DOHH2 (cell line): ENCODE measurements around the gene FGD6.

Source experiments
- H3F3A ChIP-seq: fragments of 200-600 bp; sonication (generic), shearing (Covaris generic); 2 replicates; pipeline ENCODE4 v1.6.0; 2016; ENCODE audit warnings: antibody characterized with exemption, mild to moderate bottlenecking; ENCODE audit not compliant: control insufficient read depth, insufficient read depth
- H3K27ac ChIP-seq: fragments of 200-600 bp; sonication (generic); 2 replicates; pipeline ENCODE4 v1.5.1; 2014; ENCODE audit warnings: low read depth, mild to moderate bottlenecking, low read length, moderate library complexity
- H3K27me3 ChIP-seq: fragments of 200-600 bp; sonication (generic); 2 replicates; pipeline ENCODE4 v1.6.1; 2014; ENCODE audit warnings: mild to moderate bottlenecking, low read length, mixed read lengths; ENCODE audit not compliant: control insufficient read depth
- H3K36me3 ChIP-seq: fragments of 200-600 bp; sonication (generic); 2 replicates; pipeline ENCODE4 v1.6.1; 2014; ENCODE audit warnings: mild to moderate bottlenecking, low read length, moderate library complexity, mixed read lengths; ENCODE audit not compliant: control insufficient read depth
- H3K4me1 ChIP-seq: fragments of 200-600 bp; sonication (generic); 2 replicates; pipeline ENCODE4 v1.6.1; 2014; ENCODE audit warnings: mild to moderate bottlenecking, low read length, mixed read lengths; ENCODE audit not compliant: control insufficient read depth
- H3K4me2 ChIP-seq: fragments of 200-600 bp; sonication (generic); 2 replicates; pipeline ENCODE4 v1.6.0; 2014; ENCODE audit warnings: mild to moderate bottlenecking, low read length, moderate library complexity
- H3K4me3 ChIP-seq: fragments of 200-600 bp; sonication (generic); 2 replicates; pipeline ENCODE4 v1.5.1; 2014; ENCODE audit warnings: mild to moderate bottlenecking, low read length, mixed read lengths
- H3K79me2 ChIP-seq: fragments of 200-600 bp; sonication (generic); 2 replicates; pipeline ENCODE4 v1.6.1; 2014; ENCODE audit warnings: mild to moderate bottlenecking, low read length, mixed read lengths; ENCODE audit not compliant: control insufficient read depth
- H3K9me2 ChIP-seq: fragments of 200-600 bp; sonication (generic); replicated peaks from 2 replicates; pipeline ENCODE4 v1.6.1; 2014; ENCODE audit warnings: mild to moderate bottlenecking, low read length, mixed read lengths; ENCODE audit not compliant: control insufficient read depth
- H3K9me3 ChIP-seq: fragments of 200-600 bp; sonication (generic); 2 replicates; pipeline ENCODE4 v1.6.1; 2014; ENCODE audit warnings: antibody characterized with exemption, low read length, mixed read lengths; ENCODE audit not compliant: control insufficient read depth, insufficient read depth
- H4K20me1 ChIP-seq: fragments of 200-600 bp; sonication (generic); 2 replicates; pipeline ENCODE4 v1.6.0; 2014; ENCODE audit warnings: low read depth, mild to moderate bottlenecking, antibody characterized with exemption, low read length, moderate library complexity; ENCODE audit not compliant: control insufficient read depth, insufficient read depth
- CTCF ChIP-seq: fragments of 200-600 bp; sonication (generic); IDR thresholded peaks from one replicate; pipeline ENCODE4 v1.5.1; 2014; ENCODE audit warnings: antibody characterized with exemption, mild to moderate bottlenecking, low read depth, low read length; ENCODE audit not compliant: poor library complexity, severe bottlenecking
- EZH2phosphoT487 ChIP-seq: fragments of 200-600 bp; sonication (generic); IDR thresholded peaks from 2 replicates; pipeline ENCODE4 v1.6.1; 2017; ENCODE audit warnings: borderline replicate concordance, mild to moderate bottlenecking, antibody characterized with exemption, low read length, moderate library complexity, mixed read lengths

Gene FGD6

GRCh38 chr12:95195122-95195521, 22.1 kb downstream of the FGD6 start:
- peaks cover 81% of the 10 kb centered on the region for H3K4me1 ChIP-seq
- no peak overlapping the region for H3K27ac ChIP-seq
- H4K20me1 ChIP-seq: no peaks in the 10 kb centered on the region
- H3K79me2 ChIP-seq: peaks cover 91% of the 10 kb centered on the region
- TF ChIP-seq EZH2phosphoT487 (no peak), CTCF (no peak)
- no peak overlapping the region for H3K4me3 ChIP-seq
- peaks cover 51% of the 10 kb centered on the region for H3K36me3 ChIP-seq
- H3F3A ChIP-seq: peaks cover 28% of the 10 kb centered on the region
- H3K9me2 ChIP-seq: no peaks in the 10 kb centered on the region
- H3K4me2 ChIP-seq: no peak overlapping the region
- no peaks in the 10 kb centered on the region for H3K27me3 ChIP-seq
- no peaks in the 10 kb centered on the region for H3K9me3 ChIP-seq

GRCh38 chr12:95193139-95193538, 24.1 kb downstream of the FGD6 start:
- Histone ChIP-seq H3K9me2 (no peaks in the 10 kb centered on the region), H3F3A (peaks cover 14% of the 10 kb centered on the region), H3K4me1 (peaks cover 81% of the 10 kb centered on the region), H3K27ac (no peak overlapping the region), H3K4me3 (no peak overlapping the region), H4K20me1 (no peaks in the 10 kb centered on the region), H3K36me3 (peaks cover 56% of the 10 kb centered on the region), H3K79me2 (peaks cover 94% of the 10 kb centered on the region), H3K4me2 (peak overlapping the region; percentile 28; the same call in 1 of the 2 replicates), H3K27me3 (no peaks in the 10 kb centered on the region), H3K9me3 (no peaks in the 10 kb centered on the region)
- TF ChIP-seq CTCF: no peak

GRCh38 chr12:95192271-95192670, 25.0 kb downstream of the FGD6 start:
- Histone ChIP-seq H3K4me2 (peak overlapping the region; percentile 28), H3F3A (peaks cover 6% of the 10 kb centered on the region), H3K4me1 (peaks cover 79% of the 10 kb centered on the region), H3K79me2 (peaks cover 100% of the 10 kb centered on the region), H3K27ac (0 out of 2 replicates have a peak overlapping the region, but pooled peaks have one; percentile 5), H4K20me1 (no peaks in the 10 kb centered on the region), H3K4me3 (no peak overlapping the region), H3K36me3 (peaks cover 65% of the 10 kb centered on the region), H3K27me3 (no peaks in the 10 kb centered on the region), H3K9me2 (no peaks in the 10 kb centered on the region), H3K9me3 (no peaks in the 10 kb centered on the region)
- TF ChIP-seq EZH2phosphoT487 (no peak), CTCF (no peak)
